HG03469 (cell line): ENCODE results near the gene CCDC88A.
A peak's percentile ranks its signal among the peaks of the same experiment; 100 is the strongest.
"Not testable (repeated sequence)": the region's sequence is repeated elsewhere in the genome, so short reads cannot be mapped to it uniquely, and the experiment has no call there.

Source experiments
- ATAC-seq: cut with Tn5 transposase; IDR thresholded peaks from one replicate; pipeline ENCODE4 v1.9.1; 2021; ENCODE audit warnings: mild to moderate bottlenecking, moderate library complexity, moderate number of reproducible peaks; ENCODE audit not compliant: unreplicated experiment

The CCDC88A gene

DNA sequence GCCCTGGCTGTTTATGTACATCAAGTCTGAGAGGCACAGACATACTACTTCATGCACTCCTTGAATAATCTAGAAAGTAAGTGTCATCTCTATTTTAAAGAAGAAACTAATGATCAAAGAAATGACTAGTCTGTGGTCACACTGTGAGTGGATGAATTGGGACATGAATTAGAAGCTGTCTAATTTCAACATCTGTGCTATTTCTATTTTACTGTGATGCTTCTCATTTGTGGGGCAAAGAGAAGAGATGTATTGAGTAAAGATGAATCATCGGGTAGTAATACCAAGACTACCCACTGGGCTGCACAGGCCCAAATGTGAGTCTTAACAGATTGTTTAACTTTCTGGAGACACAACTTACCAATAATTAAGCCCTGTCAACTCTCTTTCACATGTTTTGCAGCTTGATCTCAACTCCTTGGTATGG lies 108.2 kb downstream of the CCDC88A start:
- ATAC-seq: peak; percentile 94

DNA sequence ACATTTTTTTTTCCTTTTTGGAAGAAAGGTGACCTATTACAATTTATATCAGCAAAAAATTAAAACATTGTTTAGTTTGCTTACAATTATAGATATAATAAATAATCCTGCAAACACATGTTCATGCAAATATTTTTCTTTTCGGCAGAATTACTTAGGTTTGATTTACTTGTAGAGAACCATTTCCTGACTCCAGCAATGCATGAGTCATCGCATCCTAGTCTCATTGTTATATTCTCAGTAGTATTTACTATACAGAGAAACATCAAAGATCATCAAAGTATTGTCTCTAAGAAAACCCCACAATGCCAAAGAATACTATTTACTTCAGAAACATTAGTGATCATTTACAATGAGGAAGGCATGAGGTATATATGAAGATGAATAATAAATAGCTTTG lies 110.2 kb downstream of the CCDC88A start:
- no peak for ATAC-seq

DNA sequence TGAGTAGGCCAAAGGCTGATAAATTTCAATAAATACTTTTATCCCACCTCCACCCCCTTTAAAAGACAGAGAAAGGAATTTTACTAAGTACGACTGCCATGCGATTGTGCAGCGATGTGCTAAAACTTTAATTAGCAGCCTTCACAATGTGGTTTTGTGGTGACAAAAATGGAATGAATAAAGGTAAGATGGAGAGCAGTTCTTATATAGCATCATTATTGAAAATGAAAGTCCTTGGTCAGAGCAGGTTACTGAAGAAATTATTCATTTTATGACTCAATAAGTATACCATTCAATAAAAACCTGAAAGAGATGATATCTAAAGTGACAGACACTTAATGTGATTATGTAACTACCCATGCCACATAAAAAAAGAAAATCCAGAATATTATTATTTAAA lies 117.4 kb downstream of the CCDC88A start:
- peak; percentile 95 for ATAC-seq

DNA sequence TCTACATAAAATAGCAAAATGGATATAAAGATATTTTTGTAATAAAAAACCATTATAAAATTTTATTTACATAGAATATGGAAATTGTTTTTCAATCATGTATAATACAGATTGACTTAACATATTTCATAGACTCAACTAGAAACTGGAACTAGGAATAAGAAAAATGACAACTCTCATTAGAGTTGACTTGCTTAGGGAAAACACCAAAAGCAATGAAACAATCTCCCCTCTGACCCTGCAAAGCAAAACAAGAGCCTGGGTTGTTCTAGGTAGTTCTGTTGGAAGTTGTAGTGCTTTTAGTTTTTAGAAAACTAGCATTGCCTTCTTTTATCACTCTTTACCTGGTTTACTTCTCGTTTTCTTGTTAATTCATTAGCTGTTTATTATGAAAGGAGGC lies 118.4 kb downstream of the CCDC88A start:
- no peak for ATAC-seq

DNA sequence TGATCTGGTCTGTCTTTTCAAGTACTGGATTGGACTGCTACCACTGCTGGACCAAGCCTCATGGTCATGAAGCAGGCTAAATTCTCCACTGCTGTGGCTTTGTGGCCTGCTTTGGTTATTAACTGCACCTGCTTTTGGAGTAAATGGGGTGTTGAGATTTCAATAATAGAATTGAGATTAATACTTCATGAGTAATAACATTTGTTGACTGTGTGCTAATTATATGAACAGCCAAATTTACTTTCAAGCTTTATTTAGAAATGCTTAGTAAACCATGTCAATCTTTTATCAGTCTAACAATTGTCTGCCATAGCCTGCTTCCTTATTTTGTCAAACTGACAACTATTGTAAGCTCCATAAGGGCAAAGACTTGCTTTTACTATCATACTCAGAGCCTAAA lies 123.3 kb downstream of the CCDC88A start:
- peak; percentile 37 for ATAC-seq

DNA sequence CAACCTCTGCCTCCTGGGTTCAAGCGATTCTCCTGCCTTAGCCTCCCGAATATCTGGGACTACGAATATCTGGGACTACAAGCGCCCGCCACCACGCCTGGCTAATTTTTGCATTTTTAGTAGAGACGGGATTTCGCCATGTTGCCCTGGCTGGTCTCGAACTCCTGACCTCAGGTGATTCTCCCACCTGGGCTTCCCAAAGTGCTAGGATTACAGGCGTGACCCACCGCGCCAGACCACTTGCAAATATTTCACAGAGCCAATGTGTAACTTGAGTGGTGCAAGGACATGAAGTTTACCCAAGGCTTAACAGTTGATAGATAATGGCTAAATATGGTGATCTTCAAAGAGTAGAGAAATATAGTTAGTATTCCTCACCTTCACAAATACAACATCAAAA lies 136.6 kb downstream of the CCDC88A start:
- ATAC-seq: no peak

DNA sequence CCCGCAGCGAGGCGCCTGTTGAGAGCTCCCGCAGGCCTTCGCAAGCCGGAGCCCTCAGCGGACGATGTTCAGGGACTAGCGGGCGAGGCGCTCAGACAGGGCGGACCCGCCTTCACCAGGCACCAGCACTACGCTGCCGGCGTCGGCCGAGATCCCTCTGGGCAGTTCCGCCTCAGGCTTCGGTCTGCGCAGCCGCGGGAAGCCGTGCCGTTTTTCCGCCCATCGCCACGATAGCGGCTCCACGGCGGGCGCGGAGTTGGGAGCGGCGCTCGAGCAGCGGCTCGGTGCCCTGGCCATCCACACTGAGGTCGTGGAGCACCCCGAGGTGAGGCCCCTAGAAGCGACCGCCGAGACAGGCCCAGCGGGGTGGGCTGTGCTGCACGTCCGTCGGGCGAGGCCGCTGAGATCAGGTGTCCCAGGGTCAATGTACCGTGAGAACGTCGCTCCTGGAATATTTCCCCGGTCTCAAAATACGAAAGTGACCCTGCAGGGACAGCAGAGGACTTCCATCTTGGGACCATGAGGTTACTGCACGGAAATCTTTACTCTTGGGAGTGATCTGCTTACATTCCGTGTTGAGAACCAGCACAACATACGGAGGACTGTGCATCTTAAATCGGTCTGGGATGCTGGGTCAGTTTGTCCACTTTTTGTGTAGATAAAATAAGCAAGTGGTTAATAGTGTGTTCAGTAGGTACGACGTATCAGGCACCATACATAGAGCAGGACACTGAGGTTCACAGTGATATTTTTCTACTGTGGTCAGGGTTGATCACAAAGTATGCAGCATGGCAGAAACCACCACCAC lies 137.3 kb downstream of the CCDC88A start:
- ATAC-seq: peak; percentile 98

DNA sequence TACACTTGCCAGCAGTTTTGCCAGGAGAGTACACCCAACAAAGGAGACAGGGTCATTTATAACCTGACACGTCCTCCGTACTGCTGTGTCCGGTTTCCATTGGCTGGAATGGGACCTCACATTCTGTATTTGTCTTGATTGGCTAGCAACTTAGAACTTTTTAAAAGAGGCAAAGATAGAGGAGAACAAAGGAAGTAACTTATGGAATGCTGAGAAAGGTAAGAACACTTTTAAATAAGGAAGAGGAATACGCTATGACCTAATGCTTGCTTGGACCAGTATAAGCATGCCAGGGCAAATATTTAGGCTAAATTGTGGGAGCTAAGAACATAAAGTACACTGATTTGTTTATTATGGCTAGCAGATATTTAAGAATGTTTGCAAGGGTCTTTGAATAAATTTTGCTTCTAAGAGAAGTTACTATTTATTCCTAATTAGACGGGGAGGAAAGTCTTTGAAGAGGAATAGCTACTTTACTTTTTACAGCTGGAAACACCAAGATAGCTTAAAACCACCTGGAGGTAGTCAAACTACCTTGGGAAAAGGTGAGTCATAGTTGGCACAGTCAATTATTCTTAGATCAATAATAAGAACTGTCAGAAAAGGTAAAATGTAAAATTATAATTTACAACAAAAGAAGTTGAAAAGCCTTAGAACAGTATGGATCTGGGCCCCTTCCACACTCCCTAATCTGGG lies 138.7 kb downstream of the CCDC88A start:
- not testable (repeated sequence) for ATAC-seq

DNA sequence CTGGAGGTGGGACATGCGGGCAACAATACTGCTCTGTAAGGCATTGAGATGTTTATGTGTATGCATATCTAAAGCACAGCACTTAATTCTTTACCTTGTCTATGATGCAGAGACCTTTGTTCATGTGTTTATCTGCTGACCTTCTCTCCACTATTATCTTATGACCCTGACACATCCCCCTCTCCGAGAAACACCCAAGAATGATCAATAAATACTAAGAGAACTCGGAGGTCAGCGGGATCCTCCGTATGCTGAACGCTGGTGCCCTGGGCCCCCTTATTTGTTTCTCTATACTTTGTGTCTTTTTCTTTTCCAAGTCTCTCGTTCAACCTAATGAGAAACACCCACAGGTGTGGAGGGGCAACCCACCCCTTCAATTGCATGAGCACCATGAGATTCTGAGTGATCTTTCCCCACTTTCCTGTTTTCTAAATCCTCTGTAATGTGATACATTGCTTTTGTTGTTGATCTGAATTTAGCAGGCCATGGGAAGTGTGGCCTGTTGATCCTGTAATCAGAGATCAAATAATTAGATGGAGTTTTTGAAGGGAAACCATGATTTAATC lies 139.7 kb downstream of the CCDC88A start:
- ATAC-seq: not testable (repeated sequence)

DNA sequence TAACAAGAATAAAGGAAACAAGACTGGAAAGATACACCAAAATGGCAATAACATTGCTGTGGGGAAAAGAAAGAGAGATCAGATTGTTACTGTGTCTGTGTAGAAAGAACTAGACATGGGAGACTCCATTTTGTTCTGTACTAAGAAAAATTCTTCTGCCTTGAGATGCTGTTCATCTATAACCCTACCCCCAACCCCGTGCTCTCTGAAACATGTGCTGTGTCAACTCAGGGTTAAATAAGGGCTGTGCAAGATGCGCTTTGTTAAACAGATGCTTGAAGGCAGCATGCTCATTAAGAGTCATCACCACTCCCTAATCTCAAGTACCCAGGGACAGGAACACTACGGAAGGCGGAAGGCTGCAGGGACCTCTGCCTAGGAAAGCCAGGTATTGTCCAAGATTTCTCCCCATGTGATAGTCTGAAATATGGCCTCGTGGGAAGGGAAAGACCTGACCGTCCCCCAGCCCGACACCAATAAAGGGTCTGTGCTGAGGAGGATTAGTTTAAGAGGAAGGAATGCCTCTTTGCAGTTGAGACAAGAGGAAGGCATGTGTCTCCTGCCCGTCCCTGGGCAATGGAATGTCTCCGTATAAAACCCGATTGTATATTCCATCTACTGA lies 140.3 kb downstream of the CCDC88A start:
- ATAC-seq: not testable (repeated sequence)

DNA sequence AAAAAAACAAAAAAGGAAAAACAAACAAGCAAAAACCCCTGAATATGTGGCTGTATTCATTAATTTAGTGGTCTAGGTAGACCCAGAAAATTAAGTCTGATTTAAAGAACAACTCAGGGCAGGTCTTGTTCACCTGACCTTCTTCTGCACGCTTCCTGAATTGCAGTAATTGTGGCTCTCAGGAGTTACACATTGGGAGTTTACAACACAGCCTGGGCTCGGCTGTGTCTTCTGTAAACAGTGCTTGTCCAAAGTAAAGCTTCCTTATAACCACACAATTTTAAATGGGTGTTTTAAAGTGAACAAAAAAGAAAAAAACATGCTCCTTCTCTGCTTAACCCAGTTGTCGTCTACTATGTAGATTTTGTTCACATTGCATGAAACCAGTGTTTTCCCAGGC lies 142.3 kb downstream of the CCDC88A start:
- no peak for ATAC-seq

DNA sequence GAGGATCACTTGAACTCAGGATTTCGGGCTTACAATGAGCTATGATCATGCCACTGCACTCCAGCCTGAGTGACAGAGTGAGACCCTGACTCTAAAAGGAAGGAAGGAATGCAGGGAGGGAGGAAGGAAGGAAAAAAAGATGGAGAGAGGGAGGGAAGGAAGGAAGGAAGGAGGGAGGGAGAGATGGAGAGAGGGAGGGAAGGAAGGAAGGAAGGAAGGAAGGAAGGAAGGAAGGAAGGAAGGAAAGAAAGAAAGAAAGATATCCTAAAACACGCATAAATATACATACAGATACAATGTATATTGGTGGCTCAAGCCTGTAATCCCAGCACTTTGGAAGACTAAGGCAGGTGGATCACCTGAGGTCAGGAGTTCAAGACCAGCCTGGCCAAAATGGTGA lies 145.3 kb downstream of the CCDC88A start:
- not testable (repeated sequence) for ATAC-seq

DNA sequence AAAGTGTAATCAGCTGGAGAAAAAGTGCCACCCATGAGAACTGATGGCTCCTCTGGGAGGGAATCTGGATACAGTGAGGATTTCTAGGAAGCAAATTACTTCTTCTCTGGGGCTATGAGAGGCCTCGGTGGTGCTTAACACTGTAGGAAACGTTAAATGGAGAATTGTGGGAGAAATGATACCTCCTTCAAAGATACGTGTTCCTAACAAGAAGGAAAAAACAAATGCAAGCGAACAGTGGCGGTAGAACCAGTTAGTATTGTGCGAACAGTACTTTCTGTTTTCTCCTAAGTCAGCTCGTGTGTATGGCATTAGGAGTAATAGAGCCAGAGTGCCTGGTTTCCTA lies 150.0 kb downstream of the CCDC88A start:
- no peak for ATAC-seq

DNA sequence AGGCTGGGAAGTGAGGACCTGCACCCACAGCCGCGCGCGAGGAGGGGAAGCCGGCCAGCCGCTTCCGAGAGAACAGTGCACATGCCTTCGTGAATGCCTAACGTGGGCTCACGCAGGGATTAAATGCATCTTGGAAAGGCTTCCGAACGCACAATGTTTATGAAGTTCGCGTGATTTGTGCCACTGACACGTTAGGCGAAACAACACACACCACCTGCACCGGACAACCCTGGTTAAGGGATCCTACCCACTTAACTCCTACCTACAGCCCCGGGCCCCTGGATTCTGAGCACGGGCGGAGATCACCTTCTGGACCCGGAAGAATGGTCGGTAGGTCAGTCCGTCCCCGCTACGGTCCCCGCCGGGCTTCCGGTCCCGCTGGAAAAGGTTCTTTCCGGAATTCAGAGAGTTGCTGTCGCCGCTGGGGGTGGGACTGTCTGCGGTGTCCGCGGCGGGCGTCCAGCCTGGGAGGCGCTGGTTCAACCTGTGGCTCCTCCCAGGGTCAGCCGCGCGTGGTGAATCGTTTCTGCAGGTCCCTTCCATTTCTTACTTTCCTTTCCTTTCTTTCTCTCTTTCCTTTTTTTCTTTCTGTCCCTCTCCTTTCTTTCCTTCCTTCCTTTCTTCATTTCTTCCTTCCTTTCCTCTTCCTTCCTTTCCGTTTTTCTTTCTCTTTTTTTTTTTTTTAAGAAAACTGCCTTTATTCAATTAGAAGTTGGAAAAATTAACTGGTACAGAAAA lies 150.6 kb downstream of the CCDC88A start, which contains the start of gene MTIF2:
Gene MTIF2 (minus strand): TSS at position 325 of the 738 bp plus-strand sequence. CDS start 5,373 bp downstream, outside the sequence.
- ATAC-seq: peak; percentile 94

DNA sequence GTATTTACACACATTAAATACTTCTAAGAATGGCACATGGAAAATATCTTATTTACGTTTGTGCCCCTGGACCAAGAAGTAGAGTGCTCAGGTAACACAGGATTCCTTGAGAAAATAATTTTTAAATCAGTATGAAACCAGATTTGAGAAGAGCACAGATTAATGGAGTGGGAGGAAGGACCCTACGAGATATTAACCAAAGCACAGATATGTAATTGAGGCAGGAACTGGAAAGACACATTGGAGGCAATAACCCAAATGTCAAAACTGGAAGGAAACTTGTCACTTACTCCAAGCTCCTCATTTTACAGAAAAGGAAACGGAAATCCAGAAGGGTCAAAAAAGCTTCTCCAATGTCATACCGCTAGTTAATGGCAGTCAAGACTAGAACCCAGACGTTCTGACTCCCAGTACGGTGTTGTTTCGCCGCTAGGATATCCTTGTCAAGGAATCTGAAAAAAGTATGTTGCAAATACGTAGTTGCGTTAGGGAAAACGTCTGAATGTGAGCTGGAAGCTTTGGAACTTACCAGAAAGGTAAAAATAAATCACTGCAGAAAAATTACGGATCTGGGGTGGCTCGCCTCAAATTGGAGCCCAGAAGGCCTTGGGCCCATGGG lies 151.3 kb downstream of the CCDC88A start:
- no peak for ATAC-seq

DNA sequence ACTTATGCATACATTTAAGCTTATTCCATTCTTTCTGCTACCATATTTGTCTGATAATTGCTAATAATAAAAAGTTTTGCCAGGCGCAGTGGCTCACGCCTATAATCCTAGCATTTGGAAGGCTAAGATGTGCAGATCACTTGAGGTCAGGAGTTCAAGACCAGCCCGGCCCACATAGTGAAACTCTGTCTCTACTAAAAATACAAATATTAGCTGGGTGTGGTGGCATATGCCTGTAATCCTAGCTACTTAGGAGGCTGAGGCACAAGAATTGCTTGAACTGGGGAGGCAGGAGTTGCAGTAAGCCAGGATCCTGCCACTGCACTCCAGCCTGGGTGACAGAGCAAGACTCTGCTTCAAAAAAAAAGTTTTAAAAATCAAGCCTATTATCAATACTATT lies 160.1 kb downstream of the CCDC88A start:
- not testable (repeated sequence) for ATAC-seq

DNA sequence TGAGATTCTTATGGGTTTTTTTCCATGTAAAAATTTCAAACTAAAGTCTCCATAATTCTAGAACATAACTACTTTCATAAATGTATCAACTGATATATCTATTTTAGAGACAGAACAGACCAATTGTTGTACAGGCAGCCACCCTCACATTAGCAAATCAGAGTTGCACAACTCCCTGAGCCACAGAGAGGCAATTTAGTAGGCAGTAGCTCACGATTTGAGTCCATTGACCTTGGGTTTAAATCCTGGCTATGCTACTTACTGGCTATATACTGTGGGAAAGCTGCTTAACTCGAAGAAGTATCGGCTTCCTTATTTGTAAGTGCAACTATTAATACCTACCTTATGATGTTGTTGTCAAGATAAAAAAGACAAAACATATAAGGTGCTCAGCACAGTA lies 166.8 kb downstream of the CCDC88A start:
- ATAC-seq: no peak

DNA sequence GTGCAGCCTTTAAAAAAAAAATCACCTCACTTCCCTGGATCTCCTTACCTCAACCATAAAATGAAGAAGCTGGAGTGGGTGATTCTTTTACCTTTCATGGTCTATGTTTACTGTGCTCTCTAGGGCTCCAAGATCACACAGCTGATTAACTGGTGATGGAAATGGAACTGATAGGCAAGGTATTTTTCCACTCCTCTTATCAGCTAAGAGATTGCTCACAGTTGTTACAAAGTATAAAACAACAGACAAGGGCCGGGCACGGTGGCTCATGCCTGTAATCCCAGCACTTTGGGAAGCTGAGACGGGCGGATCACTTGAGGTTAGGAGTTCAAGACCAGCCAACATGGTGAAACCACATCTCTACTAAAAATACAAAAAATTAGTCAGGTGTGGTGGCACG lies 172.6 kb downstream of the CCDC88A start:
- ATAC-seq: no peak

DNA sequence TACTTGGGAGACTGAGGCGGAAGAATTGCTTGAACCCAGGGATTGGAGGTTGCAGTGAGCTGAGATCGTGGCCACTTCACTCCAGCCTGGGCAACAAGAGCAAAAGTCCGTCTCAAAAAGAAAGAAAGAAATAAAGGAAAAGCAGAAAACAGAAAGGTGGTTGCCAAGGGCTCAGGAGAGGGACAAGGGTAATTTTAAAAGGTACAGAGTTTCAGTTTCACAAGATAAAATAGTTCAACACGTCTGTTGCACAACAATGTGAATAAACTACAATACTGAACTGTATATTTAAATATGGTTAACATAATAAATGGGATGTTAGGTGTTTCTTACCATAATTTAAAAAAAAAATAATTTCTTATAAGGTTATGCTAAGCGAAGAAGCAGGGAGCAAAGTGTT lies 174.2 kb downstream of the CCDC88A start:
- no peak for ATAC-seq

DNA sequence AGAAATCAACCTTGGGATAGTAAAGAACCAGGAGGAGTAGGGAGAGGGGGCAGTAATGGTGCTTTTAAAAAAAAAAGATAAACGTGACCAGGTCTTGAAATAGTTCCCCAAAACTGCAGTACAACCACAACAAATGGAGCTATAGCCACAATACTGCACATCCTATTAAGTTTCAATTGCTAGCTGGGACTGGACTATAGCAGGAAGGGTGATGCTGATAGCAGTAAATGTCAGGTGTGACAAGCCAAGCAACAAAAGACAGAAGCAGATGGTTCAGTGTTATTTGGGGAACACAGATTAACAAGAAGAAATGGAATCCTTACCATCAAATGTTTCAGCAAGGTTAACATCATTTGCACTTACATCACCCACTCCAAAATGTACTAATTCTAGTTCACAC lies 177.0 kb downstream of the CCDC88A start:
- no peak for ATAC-seq
